Testis (tissue), 3 donors: ENCODE data around the gene OR11G2. TPM values are rescaled to one million over a fixed set of nuclear protein-coding genes. Genes with fewer than 3 reads are reported as not detected.
"Not testable (repeated sequence)": the region's sequence is repeated elsewhere in the genome, so short reads cannot be mapped to it uniquely, and the experiment has no call there.

Experiments
- DNase-seq: peaks from one replicate; pipeline ENCODE4 v3.0.0-alpha.2; 2019
- H3K27ac ChIP-seq, 2 donors: fragments of 200-600 bp; sonication (generic); one replicate each; pipeline ENCODE4 v1.5.1; 2019
- H3K27me3 ChIP-seq: fragments of 200-600 bp; sonication (generic); one replicate; pipeline ENCODE4 v1.5.1; 2019
- H3K36me3 ChIP-seq: fragments of 200-600 bp; sonication (generic); one replicate; pipeline ENCODE4 v1.5.1; 2017; ENCODE audit warnings: low read depth; ENCODE audit errors: missing control alignments
- H3K4me1 ChIP-seq: fragments of 200-600 bp; sonication (generic); one replicate; pipeline ENCODE4 v1.5.1; 2019
- H3K4me3 ChIP-seq, 2 donors: fragments of 200-600 bp; sonication (generic); one replicate each; pipeline ENCODE4 v1.5.1; 2017 to 2019
- H3K9me3 ChIP-seq: fragments of 200-600 bp; sonication (generic); one replicate; pipeline ENCODE4 v1.5.1; 2017
- POLR2A ChIP-seq: fragments of 450-650 bp; IDR thresholded peaks from one replicate; pipeline ENCODE4 v1.6.1; 2017; ENCODE audit warnings: antibody characterized with exemption, mild to moderate bottlenecking, moderate library complexity
- WGBS, 2 donors: methylation state at CpG; one replicate each; pipeline ENCODE4 v1.1.5; 2018; 5-methylcytosine and 5-hydroxymethylcytosine counted together
- intact Hi-C: fragments of 100-400 bp; cut with DNase I; formaldehyde crosslinking; loops from one replicate; pipeline ENCODE4 v1.15.1; 2023; ENCODE audit warnings: low total_unique reads
- polyA plus RNA-seq: library from polyadenylated mRNA; stranded (reverse); fragments of 350-450 nt; fragmentation: Illumina TruSeq; extraction: RNeasy Lipid Tissue Mini Kit (QIAGEN cat#74804); gene quantifications from one replicate; pipeline ENCODE4 v1.2.3, GENCODE V29; 2014; ENCODE audit warnings: low read depth, low replicate concordance; ENCODE audit not compliant: insufficient read depth
- total RNA-seq, 2 donors: library from RNA; depleted of rRNA; stranded (reverse); fragments of >200 nt; gene quantifications; one replicate each; pipeline ENCODE4 v1.2.3, GENCODE V29; 2016
- TF ChIP-seq, protein P1 (sequence below), 3 experiments: fragments of 450-650 bp in 2 of 3; fragments of 200-600 bp in 1 of 3; sonication (generic) in 1 of 3; IDR thresholded peaks; one replicate each; pipeline ENCODE4 v1.5.1; 2016 to 2019; ENCODE audit warnings: antibody characterized with exemption in 3 of 3, mild to moderate bottlenecking in 2 of 3, moderate library complexity in 1 of 3

Gene OR11G2
- total and polyA plus RNA-seq, 3 donors from 2014 or later: not detected

DNA sequence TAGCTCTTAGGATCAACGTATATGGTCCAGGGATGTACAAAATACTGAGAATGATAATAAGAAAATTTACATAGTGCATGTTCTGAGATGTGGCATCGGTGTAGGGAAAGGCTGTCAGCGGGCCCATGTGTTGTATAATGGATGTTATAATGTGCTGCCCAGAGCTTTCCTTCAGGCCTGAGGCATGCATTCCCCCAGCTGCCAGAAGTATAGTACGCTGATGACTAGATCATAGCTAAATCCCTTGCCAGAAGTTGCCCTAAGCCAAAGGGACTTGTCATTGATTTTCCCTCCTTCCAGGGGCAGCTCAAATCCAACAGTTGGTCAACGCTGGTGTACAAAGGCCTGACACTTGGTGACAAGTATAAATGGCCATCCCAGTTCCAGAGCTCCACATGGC, 6.5 kb upstream of the OR11G2 start:
- Histone ChIP-seq H3K27me3 (no peaks in the 10 kb centered on the region), H3K9me3 (no peaks in the 10 kb centered on the region), H3K4me1 (no peaks in the 10 kb centered on the region), H3K27ac (no peak overlapping the region), H3K4me3 (no peak overlapping the region), H3K36me3 (no peaks in the 10 kb centered on the region)
- 65 to 66% methylated on average over 5 of the region's 5 CpGs for WGBS, 2 donors
- intact Hi-C loops: no loop called here
- no peak for DNase-seq
- no peak for TF ChIP-seq POLR2A
- TF ChIP-seq, protein P1, sequence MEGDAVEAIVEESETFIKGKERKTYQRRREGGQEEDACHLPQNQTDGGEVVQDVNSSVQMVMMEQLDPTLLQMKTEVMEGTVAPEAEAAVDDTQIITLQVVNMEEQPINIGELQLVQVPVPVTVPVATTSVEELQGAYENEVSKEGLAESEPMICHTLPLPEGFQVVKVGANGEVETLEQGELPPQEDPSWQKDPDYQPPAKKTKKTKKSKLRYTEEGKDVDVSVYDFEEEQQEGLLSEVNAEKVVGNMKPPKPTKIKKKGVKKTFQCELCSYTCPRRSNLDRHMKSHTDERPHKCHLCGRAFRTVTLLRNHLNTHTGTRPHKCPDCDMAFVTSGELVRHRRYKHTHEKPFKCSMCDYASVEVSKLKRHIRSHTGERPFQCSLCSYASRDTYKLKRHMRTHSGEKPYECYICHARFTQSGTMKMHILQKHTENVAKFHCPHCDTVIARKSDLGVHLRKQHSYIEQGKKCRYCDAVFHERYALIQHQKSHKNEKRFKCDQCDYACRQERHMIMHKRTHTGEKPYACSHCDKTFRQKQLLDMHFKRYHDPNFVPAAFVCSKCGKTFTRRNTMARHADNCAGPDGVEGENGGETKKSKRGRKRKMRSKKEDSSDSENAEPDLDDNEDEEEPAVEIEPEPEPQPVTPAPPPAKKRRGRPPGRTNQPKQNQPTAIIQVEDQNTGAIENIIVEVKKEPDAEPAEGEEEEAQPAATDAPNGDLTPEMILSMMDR (IDR thresholded peaks at IDR 0.05): no peak

DNA sequence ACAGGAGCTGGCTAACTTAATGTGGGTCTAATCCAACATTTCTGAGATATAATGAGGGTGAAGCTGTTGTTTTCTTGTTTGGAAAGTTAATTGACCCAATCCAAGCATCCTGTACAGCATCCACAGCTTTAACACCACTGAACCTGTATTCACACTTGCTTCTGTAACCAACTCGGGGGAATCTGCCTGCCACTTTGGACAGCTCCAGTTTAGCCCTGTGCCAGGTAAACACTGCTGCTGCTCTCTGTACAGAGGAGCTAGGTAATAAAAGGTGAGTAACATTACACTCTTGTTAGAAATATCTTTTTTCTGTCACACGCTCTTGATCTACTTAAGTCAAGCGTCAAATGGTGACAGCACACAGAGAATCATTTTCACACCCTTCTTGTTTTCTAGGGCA, 700 bp downstream of the OR11G2 start:
- no peaks in the 10 kb centered on the region for H3K4me1 ChIP-seq
- no peak overlapping the region for H3K4me3 ChIP-seq
- H3K27ac ChIP-seq: no peak overlapping the region
- DNase-seq: no peak
- no peaks in the 10 kb centered on the region for H3K36me3 ChIP-seq
- H3K27me3 ChIP-seq: no peaks in the 10 kb centered on the region
- TF ChIP-seq POLR2A: no peak
- TF ChIP-seq, protein P1 (IDR thresholded peaks at IDR 0.05): no peak
- intact Hi-C loops: no loop called here
- no peaks in the 10 kb centered on the region for H3K9me3 ChIP-seq
- WGBS, 2 donors: 77 to 83% methylated on average over 3 of the region's 3 CpGs

DNA sequence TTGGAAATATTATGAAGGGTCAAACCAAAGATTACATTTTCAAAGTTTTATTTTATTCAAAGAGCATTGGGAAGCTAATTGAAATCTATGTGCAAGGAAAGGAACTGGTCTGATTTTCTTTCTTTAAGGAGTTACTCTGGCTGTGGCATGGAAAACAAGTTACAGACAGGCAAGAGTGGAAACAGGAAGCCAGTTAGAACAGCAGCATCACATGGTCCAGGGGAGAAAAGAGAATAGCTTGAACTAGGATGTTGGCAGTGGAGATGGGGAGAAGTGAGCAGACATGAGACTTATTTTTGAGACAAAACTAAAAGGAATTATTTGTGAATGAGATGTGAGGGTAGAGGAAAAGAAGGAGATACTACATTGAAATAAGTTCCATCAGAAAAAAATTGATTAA, 3.4 kb downstream of the OR11G2 start:
- intact Hi-C loops: no loop called here
- no peaks in the 10 kb centered on the region for H3K36me3 ChIP-seq
- no peaks in the 10 kb centered on the region for H3K4me1 ChIP-seq
- no peaks in the 10 kb centered on the region for H3K9me3 ChIP-seq
- DNase-seq: no peak
- no peaks in the 10 kb centered on the region for H3K27me3 ChIP-seq
- H3K27ac ChIP-seq: no peak overlapping the region
- TF ChIP-seq POLR2A: no peak
- TF ChIP-seq, protein P1 (IDR thresholded peaks at IDR 0.05): no peak
- H3K4me3 ChIP-seq: no peak overlapping the region

DNA sequence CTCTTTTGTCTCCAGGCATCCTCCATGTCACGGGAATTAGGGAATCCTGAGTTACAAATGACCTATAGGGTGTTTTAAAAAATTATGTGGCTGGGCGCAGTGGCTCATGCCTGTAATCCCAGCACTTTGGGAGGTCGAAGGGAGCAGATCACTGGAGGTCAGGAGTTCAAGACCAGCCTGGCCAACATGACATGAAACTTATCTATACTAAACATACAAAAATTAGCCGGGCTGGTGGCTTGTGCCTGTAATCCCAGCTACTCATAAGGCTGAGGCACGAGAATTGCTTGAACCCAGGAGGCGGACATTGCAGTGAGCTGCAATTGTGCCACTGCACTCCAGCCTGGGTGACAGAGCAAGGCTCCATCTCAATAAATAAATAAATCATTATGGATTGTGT, 4.5 kb downstream of the OR11G2 start:
- DNase-seq, H3K4me3 ChIP-seq, H3K9me3 ChIP-seq, H3K27me3 ChIP-seq, intact Hi-C loops, H3K4me1 ChIP-seq, H3K36me3 ChIP-seq, H3K27ac ChIP-seq: not testable (repeated sequence)
- WGBS, 2 donors: 77 to 87% methylated on average over 6 of the region's 6 CpGs

DNA sequence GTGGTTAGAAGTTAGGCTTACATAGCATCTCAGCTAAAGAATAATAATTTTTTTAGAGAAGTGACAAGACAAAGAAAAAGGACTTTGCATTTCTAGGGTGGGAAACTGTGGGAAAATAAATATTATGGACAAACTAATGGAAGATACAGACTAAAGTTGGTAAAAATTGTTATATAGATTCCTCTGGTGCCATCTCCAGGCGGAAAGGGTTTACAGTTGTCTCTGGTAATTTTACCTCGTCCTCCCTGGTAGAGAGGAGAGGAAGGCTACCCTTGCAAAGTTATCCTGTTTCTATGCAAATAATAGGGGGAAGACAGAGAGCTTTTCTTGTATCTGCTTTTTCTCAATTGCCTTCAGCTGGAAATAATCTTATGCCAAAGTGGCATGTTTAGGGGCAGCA, 5.2 kb downstream of the OR11G2 start:
- H3K9me3 ChIP-seq: no peaks in the 10 kb centered on the region
- WGBS, 2 donors: 42 to 57% methylated on average over 2 of the region's 2 CpGs
- intact Hi-C loops: no loop called here

More for the DNA sequence above, 5.2 kb downstream of the OR11G2 start:
- Histone ChIP-seq H3K36me3 (no peaks in the 10 kb centered on the region), H3K4me3 (no peak overlapping the region), H3K27me3 (no peaks in the 10 kb centered on the region), H3K4me1 (no peaks in the 10 kb centered on the region), H3K27ac (no peak overlapping the region)
- TF ChIP-seq, protein P1 (IDR thresholded peaks at IDR 0.05): no peak
- no peak for TF ChIP-seq POLR2A
- no peak for DNase-seq
